Lower leg skin (tissue), 4 donors: ENCODE data around the gene PLD2. TPM values are rescaled to one million over a fixed set of nuclear protein-coding genes. Genes with fewer than 3 reads are reported as not detected.

ENCODE experiments used
- DNase-seq, 2 donors: peaks; one replicate each; pipeline ENCODE4 v3.0.0-alpha.2; 2019; ENCODE audit warnings: low spot score in 2 of 2
- H3K4me3 ChIP-seq: fragments of 200-600 bp; sonication (generic); 2 replicates; pipeline ENCODE4 v1.5.1; 2017; ENCODE audit warnings: mild to moderate bottlenecking, low read depth; ENCODE audit not compliant: poor library complexity, severe bottlenecking
- CTCF ChIP-seq, 3 donors: fragments of 450-650 bp; IDR thresholded peaks; one replicate each; pipeline ENCODE4 v1.5.1; 2016; ENCODE audit warnings: antibody characterized with exemption in 3 of 3, mild to moderate bottlenecking in 3 of 3, moderate library complexity in 2 of 3
- POLR2A ChIP-seq, 2 donors: fragments of 450-650 bp; IDR thresholded peaks; one replicate each; pipeline ENCODE4 v1.6.1; 2016 to 2017; ENCODE audit warnings: antibody characterized with exemption in 2 of 2, mild to moderate bottlenecking in 1 of 2, moderate library complexity in 1 of 2
- WGBS, 2 donors: methylation state at CpG; one replicate each; pipeline ENCODE4 v1.1.5; 2018; 5-methylcytosine and 5-hydroxymethylcytosine counted together
- intact Hi-C: fragments of 100-400 bp; cut with DNase I; formaldehyde crosslinking; loops from one replicate; pipeline ENCODE4 v1.15.0; 2023; ENCODE audit warnings: low total_unique reads
- total RNA-seq, 4 donors: library from RNA; depleted of rRNA; stranded (reverse); fragments of >200 nt; gene quantifications; one replicate each; pipeline ENCODE4 v1.1.0, GENCODE V29; 2016

PLD2 gene
- total RNA-seq, 4 donors from 2014 or later, result 40.1 to 78.8 (median 56.3) TPM

GRCh38 chr17:4843321-4844000 is 36.5 kb downstream of the PLD2 start:
- 60 to 81% methylated on average over 9 of the region's 9 CpGs for WGBS, 2 donors

DNA sequence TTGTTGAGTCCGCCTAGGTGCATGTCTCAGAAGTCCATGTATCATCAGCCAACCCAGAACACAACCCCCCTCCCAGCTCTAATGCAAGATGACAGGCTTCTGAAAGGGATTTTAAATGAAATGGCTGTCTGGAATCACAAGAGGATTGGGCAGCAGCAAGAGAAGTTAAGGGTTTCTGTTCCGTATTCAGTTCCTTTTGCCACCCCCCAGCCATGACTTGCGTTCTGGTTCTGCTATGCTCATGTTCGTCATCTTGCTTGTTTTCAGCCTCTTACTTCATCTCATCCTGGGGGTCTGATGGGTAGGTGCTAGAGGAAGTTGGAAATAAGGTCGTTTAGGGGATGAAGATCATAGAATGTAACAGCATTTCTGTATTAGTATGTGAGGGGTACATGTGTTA is 38.2 kb downstream of the PLD2 start:
- intact Hi-C loops, result no loop called here
- H3K4me3 ChIP-seq, result no peak overlapping the region
- no peak for DNase-seq
- TF ChIP-seq POLR2A (IDR thresholded peaks at IDR 0.05) (no peak), CTCF (IDR thresholded peaks at IDR 0.05) (no peak)
- WGBS, 2 donors, result 78 to 83% methylated on average over 5 of the region's 5 CpGs

More at GRCh38 chr17:4843321-4844000, 36.5 kb downstream of the PLD2 start:
- H3K4me3 ChIP-seq, result no peak overlapping the region
- intact Hi-C loops, result no loop called here
- DNase-seq, result no peak
- TF ChIP-seq CTCF (IDR thresholded peaks at IDR 0.05), result no peak
- TF ChIP-seq POLR2A (IDR thresholded peaks at IDR 0.05), result no peak

DNA sequence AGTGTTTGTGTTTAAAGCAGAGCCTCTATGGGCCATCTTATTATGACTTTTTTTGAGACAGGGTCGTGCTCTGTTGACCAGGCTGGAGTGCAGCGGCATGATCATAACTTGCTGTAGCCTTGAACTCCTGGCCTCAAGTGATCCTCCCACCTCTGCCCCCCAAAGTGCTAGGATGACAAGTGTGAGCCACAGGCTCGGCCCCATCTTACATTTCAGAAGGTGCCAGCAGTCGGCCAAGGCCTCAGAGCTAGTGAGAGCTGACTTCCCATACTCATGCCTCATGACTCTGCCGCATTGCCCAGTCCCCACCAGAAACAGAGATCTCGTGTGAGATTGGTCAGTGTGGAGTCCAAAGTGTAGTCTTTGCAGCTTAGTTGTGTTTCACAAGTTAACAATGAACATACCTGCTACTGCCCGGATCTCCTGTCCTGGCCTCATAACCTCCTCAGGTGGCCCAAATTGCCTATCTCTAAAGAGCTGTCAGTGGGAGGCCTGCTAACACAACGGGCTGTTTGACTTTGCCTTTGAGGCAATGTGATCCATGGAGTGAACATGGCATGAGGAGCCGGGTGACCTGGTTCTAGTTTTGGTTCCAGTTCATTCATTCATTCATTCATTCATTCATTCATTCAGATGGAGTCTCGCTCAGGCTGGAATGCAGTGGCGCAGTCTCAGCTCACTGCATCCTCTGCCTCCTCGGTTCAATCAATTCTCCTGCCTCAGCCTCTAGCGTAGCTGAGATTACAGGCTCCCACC is 39.9 kb downstream of the PLD2 start:
- 82 to 92% methylated on average over 13 of the region's 13 CpGs for WGBS, 2 donors
- no peak overlapping the region for H3K4me3 ChIP-seq
- intact Hi-C loops, result no loop called here
- TF ChIP-seq POLR2A (IDR thresholded peaks at IDR 0.05) (no peak), CTCF (IDR thresholded peaks at IDR 0.05) (no peak)
- DNase-seq, result no peak

GRCh38 chr17:4849011-4849536 is 42.1 kb downstream of the PLD2 start:
- intact Hi-C loops, result no loop called here
- no peak overlapping the region for H3K4me3 ChIP-seq
- 25 to 52% methylated on average over 5 of the region's 5 CpGs for WGBS, 2 donors
- DNase-seq, result no peak
- TF ChIP-seq POLR2A (IDR thresholded peaks at IDR 0.05) (no peak), CTCF (IDR thresholded peaks at IDR 0.05) (no peak)

DNA sequence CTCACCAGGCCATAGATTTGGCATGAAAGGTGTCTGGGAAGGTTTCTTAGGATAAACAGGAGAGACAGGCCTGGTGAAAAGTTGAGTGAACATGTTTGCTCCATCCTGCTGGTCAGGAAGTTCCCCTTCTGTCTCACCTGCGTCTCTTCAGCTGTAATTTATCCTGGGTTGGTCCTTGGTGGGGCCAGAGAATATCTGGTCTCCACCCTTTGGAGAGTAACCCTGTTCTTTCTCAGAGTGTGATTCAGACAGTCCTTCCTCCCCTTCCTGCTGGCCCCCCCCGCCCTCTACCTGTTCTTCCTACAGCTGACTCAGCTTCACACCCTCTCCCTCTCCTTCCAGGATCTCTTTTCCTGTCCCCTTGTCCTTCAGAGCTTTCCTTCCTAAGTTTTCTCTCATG is 43.3 kb downstream of the PLD2 start:
- WGBS, 2 donors, result 45 to 72% methylated on average over 2 of the region's 2 CpGs
- intact Hi-C loops, result no loop called here
- TF ChIP-seq CTCF (IDR thresholded peaks at IDR 0.05) (no peak), POLR2A (IDR thresholded peaks at IDR 0.05) (no peak)
- no peak overlapping the region for H3K4me3 ChIP-seq
- DNase-seq, result no peak
